SH-SY5Y (cell line): ENCODE data around the gene WDR81.

Source experiments
- GATA2 ChIP-seq: IDR thresholded peaks from 2 replicates; pipeline ENCODE4 v1.6.1; 2011; ENCODE audit warnings: mild to moderate bottlenecking, low read depth, low read length
- GATA3 ChIP-seq: IDR thresholded peaks from 2 replicates; pipeline ENCODE4 v1.6.1; 2011; ENCODE audit warnings: low read depth, mild to moderate bottlenecking, low read length, moderate library complexity

GRCh38 chr17:1695365-1695764 is 29.1 kb upstream of the WDR81 start:
- TF ChIP-seq GATA2 (no peak), GATA3 (no peak)
